Measurements from ENCODE around the gene SLC25A21.
"Not testable (repeated sequence)": the region's sequence is repeated elsewhere in the genome, so short reads cannot be mapped to it uniquely, and the experiment has no call there.

Gene SLC25A21

DNA sequence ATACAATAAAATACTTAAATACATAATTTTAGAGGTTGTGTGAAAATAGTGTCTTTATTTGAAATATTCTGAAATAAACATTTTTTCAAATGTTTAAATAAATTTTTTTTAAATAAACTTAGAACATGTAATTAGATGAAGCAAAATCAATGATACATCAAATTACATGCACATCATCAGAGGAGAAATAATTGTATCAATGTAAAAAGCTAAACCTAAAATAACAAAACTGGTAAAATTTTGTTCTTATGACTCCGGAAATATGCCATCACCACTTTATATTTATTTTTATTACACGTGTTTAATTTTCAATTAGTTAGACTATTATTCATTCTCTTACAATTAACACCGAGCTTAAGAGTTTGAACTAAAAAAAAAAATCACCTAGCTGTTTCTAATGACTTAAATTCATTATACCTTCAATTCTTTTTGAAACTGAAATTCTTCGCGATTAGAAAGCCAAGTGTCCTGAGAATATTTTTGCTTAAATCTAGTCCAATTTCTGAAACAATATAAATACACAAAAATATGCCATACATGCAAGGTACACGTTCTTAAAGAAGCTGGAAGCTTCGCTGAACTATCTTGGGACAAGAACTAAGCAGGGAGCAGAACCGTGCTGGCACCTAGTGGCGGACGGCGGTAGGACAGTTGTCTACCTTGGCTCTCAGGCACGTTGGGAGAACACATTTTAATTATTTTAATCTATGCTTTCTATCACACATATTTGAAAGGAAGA is 230.5 kb downstream of the SLC25A21 start:
- DNase-seq (ENCODE audit: low read depth), result peak; percentile 1

DNA sequence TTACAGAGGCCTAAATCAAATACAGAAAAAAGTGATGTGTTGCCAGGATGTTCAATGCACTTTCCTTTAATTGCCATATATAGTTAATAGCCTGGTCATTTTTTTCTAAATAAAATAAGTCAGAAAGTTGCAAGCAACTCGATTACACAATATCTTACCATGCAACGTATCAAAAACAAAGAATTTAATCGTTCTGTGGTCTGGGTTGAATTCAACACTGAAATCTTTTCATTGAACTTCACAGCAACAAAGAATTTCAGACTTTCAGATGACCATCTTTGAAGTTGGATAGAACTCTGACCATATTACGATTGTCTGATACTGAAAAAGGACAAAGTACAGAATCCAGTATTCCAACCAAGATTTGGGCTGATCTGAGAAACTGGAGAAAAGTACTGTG is 231.9 kb downstream of the SLC25A21 start:
- DNase-seq (ENCODE audit: low read depth), result no peak

DNA sequence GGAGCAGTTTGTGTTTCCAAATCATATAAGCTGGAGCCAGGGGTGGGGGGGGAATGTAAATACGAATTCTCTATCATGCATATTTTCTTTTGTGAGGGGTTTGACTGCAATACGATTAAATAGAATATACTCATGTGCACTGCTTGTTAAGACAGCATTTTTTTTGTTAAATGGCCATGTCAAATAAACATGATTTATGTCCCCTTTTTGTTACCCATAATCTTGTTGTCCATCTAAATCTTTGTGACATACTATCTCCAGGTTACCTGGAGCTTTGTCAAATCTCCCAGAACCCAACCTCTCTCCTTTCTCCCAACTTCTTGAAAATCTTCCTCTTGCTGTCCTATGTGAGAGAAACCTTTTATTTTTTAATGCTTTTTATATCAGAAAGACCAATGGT is 233.1 kb downstream of the SLC25A21 start:
- DNase-seq (ENCODE audit: low read depth), result no peak

DNA sequence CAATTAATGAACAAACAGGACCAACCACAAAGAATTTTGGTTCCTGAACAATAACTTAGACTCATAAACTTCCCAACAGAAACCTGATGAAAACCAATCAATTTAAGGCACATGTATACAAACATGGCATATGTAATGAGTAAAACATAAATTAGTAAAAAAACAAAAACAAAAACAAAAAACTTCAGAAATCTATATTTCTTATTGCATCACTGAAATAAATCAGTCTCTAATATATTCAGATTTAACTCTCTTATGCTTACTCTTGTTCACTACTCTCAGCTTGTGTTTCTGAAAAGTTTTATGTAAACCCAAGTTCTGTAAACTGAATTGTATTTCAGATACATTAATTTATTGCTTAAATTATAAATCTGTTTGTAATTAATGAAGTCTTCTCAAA is 233.7 kb downstream of the SLC25A21 start:
- no peak for DNase-seq (ENCODE audit: low read depth)

DNA sequence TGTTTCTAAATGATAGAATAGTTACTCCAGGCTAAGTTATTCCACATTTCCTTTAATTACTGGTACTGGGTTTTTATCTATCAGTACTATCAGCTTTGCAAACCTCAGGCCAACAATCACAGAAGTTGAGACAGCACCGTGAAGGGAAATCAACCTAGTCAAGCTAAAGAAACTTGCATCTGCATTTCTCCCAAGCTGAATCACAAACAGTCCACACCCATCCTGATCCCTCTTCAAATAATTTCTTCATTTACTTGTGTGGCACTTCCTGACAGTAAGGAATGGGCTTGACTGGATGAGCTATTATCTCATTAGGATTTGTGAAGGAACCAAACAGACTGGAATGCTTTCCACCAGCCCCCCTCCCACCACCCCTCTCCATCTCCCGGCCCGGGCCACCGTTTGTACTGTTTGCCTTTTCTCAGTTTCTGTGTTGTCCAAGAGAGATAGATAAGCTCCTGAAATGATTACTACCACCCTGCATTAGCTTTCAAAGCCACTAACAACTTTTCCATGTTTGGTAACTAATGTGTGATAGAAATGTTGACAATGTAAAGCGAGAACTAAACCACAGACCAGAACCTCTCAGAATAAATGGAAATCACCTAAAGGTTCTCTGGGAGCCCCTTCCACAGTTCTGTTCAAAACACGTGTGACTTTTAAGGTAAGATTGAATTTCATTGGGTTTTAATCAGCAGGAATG is 236.3 kb downstream of the SLC25A21 start:
- no peak for DNase-seq (ENCODE audit: low read depth)

DNA sequence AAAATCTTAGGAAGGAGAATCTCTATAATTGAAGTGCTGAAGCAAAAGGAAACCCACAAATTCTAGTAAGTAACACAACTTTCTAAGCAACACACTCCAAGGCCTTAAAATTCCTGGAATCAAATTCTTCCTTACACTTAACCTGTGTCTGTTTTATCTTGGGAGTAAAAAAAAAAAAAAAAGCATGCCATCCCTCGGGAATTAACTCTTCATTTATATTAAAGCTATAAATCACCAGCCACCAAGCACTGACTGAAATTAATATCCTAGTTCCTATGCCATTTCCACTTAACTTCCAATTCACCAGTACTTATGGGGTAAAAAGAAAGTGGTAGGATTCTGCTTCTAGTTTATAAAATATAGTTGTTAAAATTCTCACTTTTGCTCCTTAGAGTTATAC is 238.1 kb downstream of the SLC25A21 start:
- no peak for DNase-seq (ENCODE audit: low read depth)

DNA sequence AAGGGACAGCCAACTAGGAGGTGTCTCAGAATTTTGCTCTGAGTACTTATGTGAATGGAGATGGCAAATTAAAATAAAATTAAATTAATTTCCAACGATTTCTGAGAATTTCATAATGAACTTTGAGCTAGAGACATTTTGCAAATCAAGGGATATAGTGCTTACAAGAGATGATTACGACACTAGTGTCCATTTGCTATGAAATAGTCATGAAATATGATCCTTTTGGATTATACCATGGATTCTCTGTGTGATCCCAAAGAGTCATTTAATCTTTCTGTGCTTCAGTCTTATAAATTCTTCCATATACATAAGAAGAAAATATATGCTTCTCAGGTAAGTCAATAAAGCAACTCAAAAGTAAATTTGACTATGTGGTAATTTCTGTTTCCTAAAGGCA is 240.6 kb downstream of the SLC25A21 start:
- DNase-seq (ENCODE audit: low read depth), result no peak

DNA sequence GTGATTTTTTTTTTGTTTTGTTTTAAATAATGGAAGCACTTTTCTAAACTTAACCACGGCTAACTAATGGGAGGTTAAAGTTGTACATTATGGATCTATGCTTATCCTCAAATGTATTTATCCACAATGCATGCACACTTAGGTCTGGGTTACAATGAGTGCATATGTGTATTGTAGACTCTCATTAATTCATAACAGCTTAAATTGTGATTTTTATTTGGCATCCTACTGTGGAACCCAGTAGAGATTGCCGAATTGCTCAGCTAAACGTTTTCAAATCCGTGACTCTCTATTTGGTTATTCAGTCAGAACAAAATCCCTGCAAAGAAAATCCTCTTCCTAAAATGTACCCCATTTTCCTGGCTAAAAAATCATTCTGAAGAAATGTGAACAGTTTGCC is 244.0 kb downstream of the SLC25A21 start:
- DNase-seq (ENCODE audit: low read depth), result no peak

DNA sequence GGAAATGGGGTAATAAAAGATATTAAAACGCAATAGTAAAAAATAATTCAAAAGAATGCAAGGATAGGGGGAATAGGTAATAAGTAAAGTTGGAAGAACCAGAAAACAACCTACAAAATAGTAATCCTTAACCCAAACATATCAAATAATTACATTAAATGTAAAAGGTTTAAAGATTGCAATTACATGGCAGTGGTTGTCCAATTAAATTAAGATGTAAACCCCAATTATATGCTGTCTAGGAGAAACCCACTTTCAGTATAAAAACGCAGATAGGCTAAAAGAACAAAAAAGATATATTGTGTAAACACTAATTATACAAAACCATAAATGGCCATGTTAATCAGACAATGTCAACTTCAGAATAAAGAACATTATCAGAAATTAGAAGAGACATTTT is 247.3 kb downstream of the SLC25A21 start:
- DNase-seq (ENCODE audit: low read depth), result no peak

DNA sequence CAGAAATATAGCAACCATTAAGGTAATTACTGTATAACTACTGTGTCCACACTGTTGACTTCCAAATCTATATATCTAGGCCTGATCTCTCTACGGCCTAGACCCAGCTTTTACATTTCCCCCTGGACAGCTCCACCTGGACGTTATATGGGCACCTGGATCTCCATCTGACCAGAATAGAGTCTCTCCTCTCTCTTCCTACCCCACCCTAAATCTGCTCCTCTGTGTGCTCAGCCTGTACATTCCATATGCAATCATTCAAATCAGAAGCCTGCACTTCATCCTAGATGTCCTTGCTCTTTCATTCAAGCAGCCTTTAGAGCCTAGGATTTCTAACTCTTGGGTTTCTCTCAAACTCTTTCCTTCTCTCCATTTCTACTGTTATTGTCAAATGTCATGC is 255.7 kb downstream of the SLC25A21 start:
- no peak for DNase-seq (ENCODE audit: low read depth)

DNA sequence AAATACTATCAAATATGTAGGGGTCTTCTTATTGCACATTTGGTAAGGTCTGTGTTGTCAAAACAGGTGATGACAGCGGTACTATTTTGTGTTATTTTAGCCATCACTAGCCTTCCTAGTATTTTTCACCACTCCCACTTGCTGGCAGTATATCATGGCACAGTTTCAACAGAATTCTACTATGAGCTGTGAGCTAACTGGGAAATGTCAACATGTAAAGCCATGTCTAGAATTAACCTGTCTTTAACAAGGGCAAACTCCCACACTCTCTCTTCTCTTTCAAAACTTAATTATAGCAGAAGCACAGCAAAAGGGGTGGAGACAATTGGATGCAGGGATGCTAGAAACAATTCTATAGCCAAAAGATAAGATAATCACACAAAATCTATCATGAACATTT is 257.3 kb downstream of the SLC25A21 start:
- DNase-seq (ENCODE audit: low read depth), result no peak

DNA sequence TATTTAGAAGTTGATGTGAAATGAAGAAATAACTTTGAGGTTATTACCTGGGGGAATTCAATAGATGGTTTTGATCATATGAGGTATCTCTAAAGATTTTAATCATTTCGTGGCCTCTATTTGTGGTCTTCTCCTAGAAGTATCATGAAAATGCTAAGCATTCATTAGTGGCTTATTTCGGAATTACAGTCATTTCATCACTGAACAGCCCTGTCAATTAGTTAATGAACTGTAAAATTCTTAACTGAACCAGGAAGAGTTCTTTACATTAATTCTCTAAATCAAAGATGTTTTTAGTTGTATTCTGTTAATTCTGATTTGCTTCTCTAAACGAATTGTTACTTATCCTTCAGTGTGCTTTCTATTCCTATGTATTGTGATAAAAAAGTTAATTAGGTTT is 261.8 kb downstream of the SLC25A21 start:
- DNase-seq (ENCODE audit: low read depth), result no peak

DNA sequence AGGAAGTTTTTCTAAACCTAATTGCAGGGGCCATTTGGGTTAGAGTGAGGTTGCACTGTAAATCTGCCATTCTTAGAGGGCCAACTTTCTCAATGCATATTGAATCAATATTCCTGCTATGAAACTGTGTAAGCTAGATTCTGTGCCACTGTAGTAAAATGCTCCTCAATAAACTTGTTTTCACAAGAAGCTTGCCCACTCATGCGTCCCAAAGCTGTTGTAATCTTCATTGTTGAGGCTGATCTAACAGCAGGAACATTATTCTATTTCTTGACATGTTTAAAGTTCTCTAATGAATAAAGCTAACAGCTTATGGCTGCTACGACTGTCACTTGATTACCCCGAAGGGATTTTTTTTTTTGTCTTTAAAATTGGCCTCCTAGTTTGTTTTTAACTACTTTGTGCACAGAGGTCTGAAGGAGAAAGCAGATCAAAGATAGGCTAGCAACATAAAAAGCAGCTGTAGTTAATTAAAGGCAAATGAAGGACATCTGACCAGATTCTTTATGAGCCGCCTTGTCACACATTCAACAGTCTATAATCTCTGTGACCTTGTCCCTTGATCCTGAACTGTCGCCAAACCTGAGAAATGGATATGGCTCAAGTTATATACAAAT is 267.0 kb downstream of the SLC25A21 start:
- DNase-seq (ENCODE audit: low read depth), result no peak

DNA sequence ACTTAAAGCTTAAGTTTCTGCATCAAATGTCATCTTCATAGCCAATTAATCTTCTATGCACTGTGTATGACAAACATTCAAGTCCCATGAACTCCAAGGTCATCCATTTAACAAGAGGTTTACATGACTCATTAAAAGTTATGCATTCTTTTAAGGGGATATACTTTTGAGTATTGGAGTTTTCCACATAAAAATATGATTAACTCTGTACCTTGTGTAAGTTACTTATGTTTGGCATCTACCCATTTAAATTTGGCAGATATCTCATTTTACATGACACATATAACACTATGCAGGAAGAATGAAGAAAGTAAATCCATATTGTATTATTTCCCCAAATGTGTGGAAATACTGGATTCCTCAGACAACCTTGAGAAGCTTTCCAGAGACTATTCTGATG is 270.5 kb downstream of the SLC25A21 start:
- no peak for DNase-seq (ENCODE audit: low read depth)

DNA sequence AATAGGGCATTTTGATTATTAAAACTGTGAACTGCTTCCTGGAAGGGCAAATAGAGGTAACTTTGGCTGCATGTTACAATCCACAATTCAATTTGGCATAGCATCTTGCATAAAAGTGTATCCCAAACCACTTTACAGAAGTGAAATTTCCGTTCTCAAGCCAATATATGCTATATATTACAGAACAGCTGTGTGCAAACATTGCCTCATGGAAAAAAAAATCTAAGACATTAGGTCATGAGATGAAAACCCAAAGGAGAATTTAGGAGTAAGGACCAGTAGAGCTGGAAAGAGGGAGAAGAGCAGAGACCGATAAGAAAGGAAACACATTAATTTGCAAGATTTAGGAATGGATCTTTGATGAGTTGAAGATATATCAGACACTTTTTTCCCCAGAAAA is 271.6 kb downstream of the SLC25A21 start:
- no peak for DNase-seq (ENCODE audit: low read depth)

DNA sequence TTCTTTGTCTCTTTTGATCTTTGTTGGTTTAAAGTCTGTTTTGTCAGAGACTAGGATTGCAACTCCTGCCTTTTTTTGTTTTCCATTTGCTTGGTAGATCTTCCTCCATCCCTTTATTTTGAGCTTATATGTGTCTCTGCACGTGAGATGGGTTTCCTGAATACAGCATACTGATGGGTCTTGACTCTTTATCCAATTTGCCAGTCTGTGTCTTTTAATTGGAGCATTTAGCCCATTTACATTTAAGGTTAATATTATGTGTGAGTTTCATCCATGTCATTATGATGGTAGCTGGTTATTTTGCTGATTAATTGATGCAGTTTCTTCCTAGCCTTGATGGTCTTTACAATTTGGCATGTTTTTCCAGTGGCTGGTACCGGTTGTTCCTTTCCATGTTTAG is 276.1 kb downstream of the SLC25A21 start:
- DNase-seq (ENCODE audit: low read depth), result not testable (repeated sequence)

DNA sequence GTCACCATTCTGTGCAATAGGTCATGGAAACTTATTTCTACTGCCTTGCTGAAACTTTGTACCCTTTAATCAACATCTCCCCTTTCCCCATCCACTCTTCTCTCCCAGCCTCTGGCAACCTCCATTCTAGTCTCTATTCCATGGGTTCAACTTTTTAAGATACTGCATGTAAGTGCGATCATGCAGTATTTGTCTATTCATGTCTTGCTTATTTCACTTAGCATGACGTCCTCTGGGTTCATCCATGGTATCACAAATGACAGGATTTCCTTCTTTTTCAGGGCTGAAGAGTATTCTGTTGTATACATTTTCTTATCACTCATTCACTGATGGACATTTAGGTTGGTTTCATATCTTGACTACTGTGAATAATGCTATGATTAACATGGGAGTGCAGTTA is 288.4 kb downstream of the SLC25A21 start:
- no peak for DNase-seq (ENCODE audit: low read depth)

DNA sequence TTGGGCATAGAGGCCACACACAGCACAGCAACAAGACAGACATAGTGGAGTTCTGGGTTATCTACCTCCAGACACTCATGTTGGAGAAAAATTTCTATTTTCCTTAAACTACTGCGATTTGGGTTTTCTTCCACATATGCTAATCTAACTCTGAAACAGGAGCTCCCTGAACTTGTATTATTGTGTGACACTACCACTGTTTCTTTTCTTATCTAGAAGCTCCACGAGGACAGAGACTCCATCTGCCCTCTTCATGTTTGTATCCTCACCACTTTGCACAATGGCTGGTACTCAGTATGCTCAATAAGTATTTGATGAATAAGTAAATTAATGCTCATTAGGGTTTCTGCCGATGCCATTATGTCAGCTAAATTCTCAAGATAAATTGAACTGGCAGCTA is 292.1 kb downstream of the SLC25A21 start:
- no peak for DNase-seq (ENCODE audit: low read depth)

DNA sequence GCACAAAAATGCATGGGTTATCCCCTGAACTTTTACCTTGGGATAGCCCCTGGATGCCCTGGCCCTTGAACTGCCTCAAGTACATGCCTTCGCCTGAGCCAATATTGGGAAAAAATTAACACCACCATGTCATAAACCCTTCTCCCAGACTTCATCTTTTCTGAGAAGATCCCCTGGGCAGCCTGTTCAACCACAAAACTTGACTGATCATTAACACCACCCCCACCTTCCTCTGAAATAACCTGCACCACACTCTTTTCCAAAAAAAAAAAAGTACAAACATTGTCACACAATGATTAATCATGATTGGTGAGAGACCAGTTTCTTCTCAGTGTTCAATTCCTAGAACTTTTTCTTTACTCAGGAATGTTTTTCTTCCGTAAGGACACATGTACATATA is 292.8 kb downstream of the SLC25A21 start:
- DNase-seq (ENCODE audit: low read depth), result no peak

DNA sequence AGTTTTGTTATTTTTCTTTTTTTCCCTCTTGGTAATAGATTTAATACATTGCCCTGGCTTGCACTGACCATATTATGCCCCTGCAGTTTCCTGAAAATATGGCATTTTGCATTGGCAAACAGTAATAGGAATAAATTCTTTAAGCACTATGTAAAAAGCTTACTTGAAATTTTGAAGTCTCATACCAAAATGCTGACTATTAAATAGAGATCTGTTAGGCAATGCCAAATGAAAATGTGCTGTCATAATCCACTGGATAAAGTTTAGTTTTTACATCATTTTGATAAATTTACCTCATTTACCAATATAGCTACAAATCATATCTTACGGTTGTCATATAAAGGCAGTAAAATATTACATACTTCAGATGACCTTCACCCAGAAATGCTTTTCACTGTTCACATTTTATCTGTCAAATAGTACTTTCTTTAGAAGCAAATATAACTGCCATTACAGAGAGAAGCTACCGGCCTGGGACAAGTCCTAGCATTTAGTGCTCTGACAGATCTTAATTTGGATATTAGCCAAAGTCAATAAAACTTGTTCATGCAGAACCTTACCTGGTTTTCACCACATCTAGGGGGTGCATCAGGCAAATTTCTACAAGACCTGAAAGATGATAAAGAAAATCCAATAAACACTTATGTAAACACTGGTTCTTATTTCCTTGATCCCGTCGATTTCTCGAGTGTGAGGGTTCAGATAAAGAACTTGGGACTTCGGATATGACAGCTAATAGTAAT is 297.8 kb downstream of the SLC25A21 start:
- no peak for DNase-seq (ENCODE audit: low read depth)

DNA sequence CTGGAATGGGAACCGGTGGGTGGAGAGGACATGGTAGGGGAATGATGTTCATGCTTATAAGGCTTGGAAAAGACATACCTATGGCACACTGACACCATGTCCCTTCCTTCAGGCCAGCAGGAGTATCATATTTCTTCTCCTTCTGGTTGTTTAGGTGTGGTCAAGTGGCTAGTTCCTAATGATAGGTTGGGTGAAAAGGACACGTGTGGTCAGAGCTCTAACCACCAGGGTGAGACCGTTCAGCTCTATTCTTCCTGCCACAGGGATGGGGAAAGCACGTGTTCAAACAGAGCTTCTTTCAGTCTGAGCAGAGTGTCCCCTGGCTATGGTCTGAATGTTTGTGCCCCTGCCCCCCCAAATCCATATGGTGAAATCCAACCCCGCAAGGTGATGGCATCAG is 301.6 kb downstream of the SLC25A21 start:
- no peak for DNase-seq (ENCODE audit: low read depth)

DNA sequence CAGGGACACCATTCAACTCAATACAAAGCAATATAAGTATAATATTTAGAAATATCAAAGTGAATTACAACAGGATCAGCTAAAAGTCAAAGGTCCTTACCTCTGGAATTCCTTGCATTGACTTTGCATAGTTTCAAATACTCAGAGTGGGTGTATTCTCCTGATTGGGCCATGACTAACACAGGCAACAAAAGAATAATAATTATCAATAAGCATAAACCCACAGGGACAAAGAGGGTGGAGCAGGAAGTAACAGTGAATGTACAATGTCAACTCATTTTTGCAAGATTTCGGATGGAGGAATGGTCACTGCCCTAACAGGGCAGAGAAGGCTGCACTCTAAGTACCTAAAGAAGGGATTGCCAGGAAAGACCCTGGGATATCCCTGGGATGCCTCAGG is 303.3 kb downstream of the SLC25A21 start:
- DNase-seq (ENCODE audit: low read depth), result no peak

DNA sequence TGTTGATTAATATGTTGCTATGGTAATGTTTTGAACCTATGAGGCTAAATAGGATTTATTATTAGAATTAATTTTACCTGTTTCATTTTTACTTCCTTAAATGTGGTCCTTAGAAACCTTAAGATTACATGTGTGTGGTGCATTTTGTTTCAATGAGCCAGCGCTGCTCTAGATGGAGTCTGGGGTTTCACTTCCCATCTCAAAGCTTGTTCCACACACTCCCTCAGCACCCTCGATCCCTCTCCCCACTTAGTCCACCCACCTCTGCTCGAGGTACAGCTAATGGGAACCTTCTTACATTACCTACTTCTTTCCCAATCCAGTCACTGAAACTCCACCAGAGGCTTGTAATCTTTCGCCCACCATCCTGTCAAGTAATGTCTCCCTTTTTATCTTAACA is 305.5 kb downstream of the SLC25A21 start:
- no peak for DNase-seq (ENCODE audit: low read depth)

All from activated gamma-delta T cell treated with anti-CD3 and anti-CD28 coated beads, Interleukin-2, amount 50 U/mL, for 16 hours (primary cell).